ENCODE data around the gene TBC1D1. TPM values are rescaled to one million over a fixed set of nuclear protein-coding genes. Genes with fewer than 3 reads are reported as not detected.

Gene TBC1D1
- total RNA-seq, 4 donors from 2014 or later = 206 to 258 (median 221) TPM

DNA sequence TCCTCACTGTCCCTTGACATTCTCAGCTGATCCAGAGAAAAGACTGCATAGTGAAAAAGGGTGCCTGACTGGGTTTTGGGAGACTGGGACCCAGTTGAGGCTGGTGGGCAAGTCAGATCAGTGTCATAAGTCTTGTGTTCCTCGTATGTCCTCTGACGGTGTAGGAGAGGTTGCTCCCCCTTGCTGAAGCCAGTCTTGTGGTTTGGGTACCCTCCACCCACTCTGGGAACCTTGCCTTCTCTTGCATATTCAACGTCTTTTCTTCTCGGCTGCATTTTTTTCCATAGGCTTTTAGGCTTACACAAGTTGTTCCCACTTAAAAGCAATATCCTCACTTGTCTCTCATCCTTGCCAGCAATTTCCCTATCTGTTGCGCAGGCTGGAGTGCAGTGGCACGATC is 281.2 kb downstream of the TBC1D1 start:
- TF ChIP-seq POLR2AphosphoS5 (IDR thresholded peaks at IDR 0.05) (no peak), CTCF (IDR thresholded peaks at IDR 0.05) (no peak), POLR2A (IDR thresholded peaks at IDR 0.05; ENCODE audit: low read depth) (no peak), EP300 (IDR thresholded peaks at IDR 0.05) (no peak)
- no peaks in the 10 kb centered on the region for H3K27me3 ChIP-seq
- intact Hi-C loops (cut with DNase I) = no loop called here
- 84% methylated on average over 6 of the region's 6 CpGs for WGBS
- no peaks in the 10 kb centered on the region for H3K9me3 ChIP-seq
- DNase-seq (ENCODE audit: extremely low spot score) = no peak
- H3K4me3 ChIP-seq = no peak overlapping the region
- no peak overlapping the region for H3K27ac ChIP-seq (replicated peaks in 1 of 4)
- peaks cover 0 to 5% (median 5%) of the 10 kb centered on the region in 4 donors for H3K4me1 ChIP-seq
- no peaks in the 10 kb centered on the region for H3K36me3 ChIP-seq

DNA sequence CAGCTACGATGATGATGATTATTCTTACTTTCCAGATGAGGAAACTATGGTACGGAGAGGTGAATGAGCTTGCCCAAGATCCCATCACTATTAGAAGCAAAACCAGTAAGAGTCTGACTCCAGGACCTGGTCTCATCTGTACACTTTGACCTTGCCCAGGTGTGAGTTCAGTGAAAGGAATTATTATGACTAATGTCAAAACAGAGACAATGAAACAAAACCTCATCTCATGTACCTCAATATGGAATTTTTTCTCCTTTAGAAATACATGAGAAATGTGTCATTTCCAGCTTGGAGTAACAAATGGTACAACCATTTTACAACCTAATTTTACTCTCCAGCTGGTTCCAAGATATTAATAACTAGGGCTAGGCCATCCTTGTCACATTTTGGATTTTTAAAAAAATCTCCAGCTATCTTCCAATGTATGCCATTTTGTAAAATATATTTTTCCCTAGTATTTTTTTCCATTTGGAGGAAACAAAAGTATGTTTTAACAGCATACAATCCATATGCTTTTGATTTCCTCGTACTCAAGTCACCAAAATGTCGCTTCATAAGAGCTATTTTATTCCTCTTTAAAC is 283.1 kb downstream of the TBC1D1 start:
- H3K4me3 ChIP-seq = no peak overlapping the region
- no peaks in the 10 kb centered on the region for H3K36me3 ChIP-seq
- no peak for DNase-seq (ENCODE audit: extremely low spot score)
- H3K9me3 ChIP-seq = no peaks in the 10 kb centered on the region
- TF ChIP-seq EP300 (IDR thresholded peaks at IDR 0.05) (no peak), POLR2A (IDR thresholded peaks at IDR 0.05; ENCODE audit: low read depth) (no peak), POLR2AphosphoS5 (IDR thresholded peaks at IDR 0.05) (no peak), CTCF (IDR thresholded peaks at IDR 0.05) (no peak)
- 92% methylated on average over 4 of the region's 4 CpGs for WGBS
- intact Hi-C loops (cut with DNase I) = no loop called here
- no peaks in the 10 kb centered on the region for H3K27me3 ChIP-seq
- H3K4me1 ChIP-seq = peaks cover 0 to 5% (median 5%) of the 10 kb centered on the region in 4 donors
- peak overlapping the region in 1 of 4 donors; percentile 2 for H3K27ac ChIP-seq (replicated peaks in 1 of 4)

- intact Hi-C loops (cut with DNase I) = loop anchor here (5.0 kb wide), 1 partner anchor 108 kb away; no protein-coding TSS in a partner anchor
- H3K4me3 ChIP-seq = no peak overlapping the region
- no peaks in the 10 kb centered on the region for H3K27me3 ChIP-seq
- H3K27ac ChIP-seq (replicated peaks in 1 of 4) = peak overlapping the region in 1 of 4 donors; percentile 2
- H3K9me3 ChIP-seq = no peaks in the 10 kb centered on the region
- DNase-seq (ENCODE audit: extremely low spot score) = no peak
- H3K36me3 ChIP-seq = no peaks in the 10 kb centered on the region
- TF ChIP-seq EP300 (IDR thresholded peaks at IDR 0.05) (no peak), CTCF (IDR thresholded peaks at IDR 0.05) (no peak), POLR2AphosphoS5 (IDR thresholded peaks at IDR 0.05) (no peak), POLR2A (IDR thresholded peaks at IDR 0.05; ENCODE audit: low read depth) (no peak)
- H3K4me1 ChIP-seq = peaks cover 6 to 10% (median 9%) of the 10 kb centered on the region in 4 donors
- 55% methylated on average over 2 of the region's 2 CpGs for WGBS
Observed at GRCh38 chr4:38174801-38175200, 283.9 kb downstream of the TBC1D1 start.

- Histone ChIP-seq H3K4me3 (no peak overlapping the region), H3K36me3 (no peaks in the 10 kb centered on the region), H3K27me3 (no peaks in the 10 kb centered on the region), H3K27ac (replicated peaks in 1 of 4) (peak overlapping the region in 2 of 4 donors; percentile 6 to 43), H3K4me1 (peaks cover 10 to 16% (median 12%) of the 10 kb centered on the region in 4 donors), H3K9me3 (no peaks in the 10 kb centered on the region)
- intact Hi-C loops (cut with DNase I) = loop anchor here (5.0 kb wide), 1 partner anchor 109 kb away; no protein-coding TSS in a partner anchor
- no peak for TF ChIP-seq POLR2A (IDR thresholded peaks at IDR 0.05; ENCODE audit: low read depth)
- WGBS = 82% methylated on average over 7 of the region's 7 CpGs
- DNase-seq (ENCODE audit: extremely low spot score) = no peak
Observed at GRCh38 chr4:38176165-38176564, 285.3 kb downstream of the TBC1D1 start.

- intact Hi-C loops (cut with DNase I) = loop anchor here (5.0 kb wide), 1 partner anchor 110 kb away; no protein-coding TSS in a partner anchor
Observed at GRCh38 chr4:38177035-38177546, 286.2 kb downstream of the TBC1D1 start.

More at GRCh38 chr4:38177035-38177546, 286.2 kb downstream of the TBC1D1 start:
- peaks cover 10 to 16% (median 12%) of the 10 kb centered on the region in 4 donors for H3K4me1 ChIP-seq
- no peak for TF ChIP-seq POLR2A (IDR thresholded peaks at IDR 0.05; ENCODE audit: low read depth)
- TF ChIP-seq CTCF (IDR thresholded peaks at IDR 0.05) = no peak
- peak in 1 of 2 donors; percentile 21 for TF ChIP-seq POLR2AphosphoS5 (IDR thresholded peaks at IDR 0.05)
- TF ChIP-seq EP300 (IDR thresholded peaks at IDR 0.05) = no peak
- no peak for DNase-seq (ENCODE audit: extremely low spot score)
- peak overlapping the region in 3 of 4 donors; percentile 6 to 43 (median 19) for H3K27ac ChIP-seq (replicated peaks in 1 of 4)
- 50% methylated on average over 8 of the region's 8 CpGs for WGBS
- no peak overlapping the region for H3K4me3 ChIP-seq
- no peaks in the 10 kb centered on the region for H3K9me3 ChIP-seq
- no peaks in the 10 kb centered on the region for H3K27me3 ChIP-seq
- H3K36me3 ChIP-seq = no peaks in the 10 kb centered on the region

Data from esophagus muscularis mucosa (tissue), 4 donors.